HCT116 (cell line): ENCODE data around the gene TCEA2. TPM values are rescaled to one million over a fixed set of nuclear protein-coding genes. Genes with fewer than 3 reads are reported as not detected.

Experiments used
- ATAC-seq: fragments of 200-7000 bp; cut with Tn5 transposase; 2 replicates; pipeline ENCODE4 v1.9.1; 2020; ENCODE audit warnings: mild to moderate bottlenecking, moderate library complexity
- BruUV-seq: library from RNA; stranded (reverse); fragments of 400-500 nt; replicated peaks from 2 replicates; lab custom pipeline; 2021; lab: Mats Ljungman, UMichigan
- CTCF ChIA-PET: fragments of 300-600 bp; sonication (Branson Sonifier 250); formaldehyde crosslinking; loops from one replicate; lab custom pipeline; 2021; ENCODE audit warnings: antibody characterized with exemption; lab: Charles Lee
- POLR2A ChIA-PET: fragments of 300-600, 350-600 bp; sonication (Branson Sonifier 250); formaldehyde crosslinking; loops from one replicate; lab custom pipeline; 2021; ENCODE audit warnings: antibody characterized with exemption; lab: Charles Lee
- RAD21 ChIA-PET, 2 experiments: fragments of 300-600 bp; sonication (Branson Sonifier 250); formaldehyde crosslinking; loops; one replicate each; lab custom pipeline; 2023; ENCODE audit warnings: low total read pairs in 2 of 2; ENCODE audit not compliant: uncharacterized antibody in 2 of 2, unreplicated experiment in 2 of 2, low non-redundant PET in 1 of 2; lab: Charles Lee
- DNase-seq: peaks from one replicate; pipeline ENCODE4 v3.0.0-alpha.2; 2010; ENCODE audit warnings: low read depth, low spot score
- H2AFZ ChIP-seq: fragments of 200-600 bp; shearing (Covaris generic), sonication (generic); 2 replicates; pipeline ENCODE4 v1.6.1; 2017; ENCODE audit warnings: low read depth, mixed run types, mixed read lengths, antibody characterized with exemption, low read length; ENCODE audit not compliant: poor library complexity, severe bottlenecking
- H3K27ac ChIP-seq: 2 replicates; pipeline ENCODE4 v1.5.1; 2012; ENCODE audit warnings: low read depth, low read length
- H3K27me3 ChIP-seq: fragments of 200-600 bp; sonication (generic); 2 replicates; pipeline ENCODE4 v1.6.1; 2016; ENCODE audit warnings: mixed run types, low read length, mixed read lengths; ENCODE audit not compliant: insufficient read depth
- H3K36me3 ChIP-seq, 2 experiments: fragments of 200-500 bp in 1 of 2; fragments of 200-600 bp in 1 of 2; sonication (Bioruptor generic) in 1 of 2; sonication (generic) in 1 of 2; 2 replicates each; pipeline versions ENCODE4 v1.5.1 to v1.6.1; 2014 to 2016; ENCODE audit warnings: low read length in 2 of 2, inconsistent platforms in 1 of 2, mixed read lengths in 1 of 2, mixed run types in 1 of 2; ENCODE audit not compliant: insufficient read depth in 2 of 2, control insufficient read depth in 1 of 2
- H3K4me1 ChIP-seq, 2 experiments: fragments of 200-600 bp in 1 of 2; sonication (generic) in 1 of 2; 2 replicates each; pipeline versions ENCODE4 v1.5.1 to v1.6.1; 2012 to 2017; ENCODE audit warnings: low read length in 2 of 2, inconsistent platforms in 1 of 2, mild to moderate bottlenecking in 1 of 2, mixed read lengths in 1 of 2, mixed run types in 1 of 2, moderate library complexity in 1 of 2; ENCODE audit not compliant: insufficient read depth in 2 of 2, control insufficient read depth in 1 of 2
- H3K4me2 ChIP-seq: fragments of 200-600 bp; sonication (generic); 2 replicates; pipeline ENCODE4 v1.6.1; 2017; ENCODE audit warnings: mixed run types, low read length, mixed read lengths
- H3K4me3 ChIP-seq, 2 experiments: fragments of 200-600 bp in 1 of 2; sonication (generic) in 1 of 2; replicated peaks in 1 of 2; 2 replicates each; pipeline ENCODE4 v1.5.1; 2011 to 2016; ENCODE audit warnings: low read length in 2 of 2, control low read depth in 1 of 2, low read depth in 1 of 2, mild to moderate bottlenecking in 1 of 2, mixed read lengths in 1 of 2, mixed run types in 1 of 2
- H3K79me2 ChIP-seq: fragments of 200-600 bp; sonication (generic); 2 replicates; pipeline ENCODE4 v1.6.1; 2017; ENCODE audit warnings: mild to moderate bottlenecking, mixed run types, low read length, moderate library complexity, mixed read lengths; ENCODE audit not compliant: insufficient read depth
- H3K9ac ChIP-seq: fragments of 200-600 bp; sonication (generic); 2 replicates; pipeline ENCODE4 v1.6.1; 2016; ENCODE audit warnings: low read length, mixed read lengths
- H3K9me2 ChIP-seq: fragments of 200-600 bp; sonication (generic), shearing (Covaris generic); 2 replicates; pipeline ENCODE4 v1.6.1; 2017; ENCODE audit warnings: mixed run types, mild to moderate bottlenecking, moderate library complexity; ENCODE audit not compliant: insufficient read depth
- H3K9me3 ChIP-seq, 2 experiments: fragments of 200-500 bp in 1 of 2; fragments of 200-600 bp in 1 of 2; sonication (Bioruptor generic) in 1 of 2; sonication (generic) in 1 of 2; 2 replicates each; pipeline ENCODE4 v1.6.1; 2014 to 2017; ENCODE audit warnings: low read length in 2 of 2, mixed read lengths in 2 of 2, inconsistent platforms in 1 of 2, low read depth in 1 of 2, mild to moderate bottlenecking in 1 of 2, mixed run types in 1 of 2, moderate library complexity in 1 of 2; ENCODE audit not compliant: control insufficient read depth in 1 of 2, insufficient read depth in 1 of 2
- H4K20me1 ChIP-seq: fragments of 200-600 bp; sonication (generic), shearing (Covaris generic); 2 replicates; pipeline ENCODE4 v1.6.1; 2017; ENCODE audit warnings: mixed run types, mild to moderate bottlenecking, moderate library complexity; ENCODE audit not compliant: insufficient read depth
- EZH2phosphoT487 ChIP-seq: fragments of 200-600 bp; IDR thresholded peaks from 2 replicates; pipeline ENCODE4 v1.6.1; 2018; ENCODE audit warnings: antibody characterized with exemption, borderline replicate concordance
- JUND ChIP-seq: IDR thresholded peaks from 2 replicates; pipeline ENCODE4 v1.6.1; 2012
- MAX ChIP-seq: IDR thresholded peaks from 2 replicates; pipeline ENCODE4 v1.6.1; 2012
- intact Hi-C: fragments of 100-400 bp; cut with micrococcal nuclease; formaldehyde crosslinking; loops from 2 replicates; pipeline ENCODE4 v1.10.0; 2022
- total RNA-seq: library from RNA; stranded (reverse); gene quantifications from one replicate; pipeline ENCODE4 v1.2.1, GENCODE V29; 2021; ENCODE audit not compliant: unreplicated experiment
- TF ChIP-seq, protein P1 (sequence below), 3 experiments: fragments of 200-600 bp in 1 of 3; sonication (generic) in 1 of 3; IDR thresholded peaks in 2 of 3; conservative IDR thresholded peaks in 1 of 3; 2 replicates each; pipeline ENCODE4 v1.5.1; 2012 to 2017; ENCODE audit warnings: low read depth in 2 of 3, low read length in 2 of 3, antibody characterized with exemption in 1 of 3, borderline replicate concordance in 1 of 3, control low read depth in 1 of 3, mild to moderate bottlenecking in 1 of 3, mixed read lengths in 1 of 3, mixed run types in 1 of 3, moderate library complexity in 1 of 3; ENCODE audit not compliant: insufficient read depth in 1 of 3

The TCEA2 gene
- total RNA-seq, 1 experiment from 2014 or later = 29.7 TPM

- no peaks in the 10 kb centered on the region for H3K36me3 ChIP-seq
- peaks cover 12 to 42% of the 10 kb centered on the region in 2 experiments; a peak in 3 of 4 replicates for H3K4me1 ChIP-seq
- intact Hi-C loops = loop anchor here (2.0 to 10.0 kb wide), 2 partner anchors 77 to 353 kb away; partner anchors contain the start of genes ARFRP1, PRPF6 and ZGPAT
- BruUV-seq = no TSS peak
- no peaks in the 10 kb centered on the region for H3K9me2 ChIP-seq
- H3K9me3 ChIP-seq = no peaks in the 10 kb centered on the region
- ChIA-PET RAD21 (no interaction called here), POLR2A (no interaction called here), CTCF (interaction anchor here (1.0 to 1.4 kb wide), 3 partner anchors 19 to 520 kb away, joined by 5 to 9 read pairs (median 8); partner anchors contain the start of genes PRPF6 and PTK6)
- H4K20me1 ChIP-seq = no peaks in the 10 kb centered on the region
- no peaks in the 10 kb centered on the region for H3K79me2 ChIP-seq
- ATAC-seq = peak; percentile 87
- TF ChIP-seq, protein P1, sequence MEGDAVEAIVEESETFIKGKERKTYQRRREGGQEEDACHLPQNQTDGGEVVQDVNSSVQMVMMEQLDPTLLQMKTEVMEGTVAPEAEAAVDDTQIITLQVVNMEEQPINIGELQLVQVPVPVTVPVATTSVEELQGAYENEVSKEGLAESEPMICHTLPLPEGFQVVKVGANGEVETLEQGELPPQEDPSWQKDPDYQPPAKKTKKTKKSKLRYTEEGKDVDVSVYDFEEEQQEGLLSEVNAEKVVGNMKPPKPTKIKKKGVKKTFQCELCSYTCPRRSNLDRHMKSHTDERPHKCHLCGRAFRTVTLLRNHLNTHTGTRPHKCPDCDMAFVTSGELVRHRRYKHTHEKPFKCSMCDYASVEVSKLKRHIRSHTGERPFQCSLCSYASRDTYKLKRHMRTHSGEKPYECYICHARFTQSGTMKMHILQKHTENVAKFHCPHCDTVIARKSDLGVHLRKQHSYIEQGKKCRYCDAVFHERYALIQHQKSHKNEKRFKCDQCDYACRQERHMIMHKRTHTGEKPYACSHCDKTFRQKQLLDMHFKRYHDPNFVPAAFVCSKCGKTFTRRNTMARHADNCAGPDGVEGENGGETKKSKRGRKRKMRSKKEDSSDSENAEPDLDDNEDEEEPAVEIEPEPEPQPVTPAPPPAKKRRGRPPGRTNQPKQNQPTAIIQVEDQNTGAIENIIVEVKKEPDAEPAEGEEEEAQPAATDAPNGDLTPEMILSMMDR (IDR thresholded peaks at IDR 0.05 in 2 of 3, conservative IDR thresholded peaks at IDR 0.05 in 1 of 3; ENCODE audit: borderline replicate concordance in 1 of 3, insufficient read depth in 1 of 3, low read depth in 2 of 3, low read length in 2 of 3) = peak in 2 of 3 experiments; percentile 85 to 93; a peak in 4 of 6 replicates
- TF ChIP-seq JUND = no peak
- DNase-seq = no peak
- no peak overlapping the region for H3K4me3 ChIP-seq
- H2AFZ ChIP-seq = no peak overlapping the region
- H3K9ac ChIP-seq = no peak overlapping the region
- H3K4me2 ChIP-seq = peak overlapping the region; percentile 19; the same call in 1 of the 2 replicates
- H3K27me3 ChIP-seq = no peaks in the 10 kb centered on the region
- H3K27ac ChIP-seq = no peak overlapping the region; the same call in 1 of the 2 replicates
Measured at GRCh38 chr20:64057628-64058498, 5.1 kb upstream of the TCEA2 start.

- ChIA-PET CTCF (interaction anchor here (1.4 kb wide), 1 partner anchor 521 kb away, joined by 8 read pairs; the partner anchor contains the start of gene PTK6), RAD21 (no interaction called here), POLR2A (no interaction called here)
- intact Hi-C loops = loop anchor here (10.0 kb wide), 1 partner anchor 354 kb away; the partner anchor contains the start of genes ARFRP1 and ZGPAT
- H3K9me2 ChIP-seq = no peaks in the 10 kb centered on the region
- H2AFZ ChIP-seq = no peak overlapping the region
- BruUV-seq = no TSS peak
- no peaks in the 10 kb centered on the region for H3K36me3 ChIP-seq
- H3K4me1 ChIP-seq = peaks cover 12 to 45% of the 10 kb centered on the region in 2 experiments; a peak in 3 of 4 replicates
- H3K4me2 ChIP-seq = no peak overlapping the region
- H3K9me3 ChIP-seq = no peaks in the 10 kb centered on the region
- H3K27me3 ChIP-seq = no peaks in the 10 kb centered on the region
- H3K4me3 ChIP-seq = no peak overlapping the region
- TF ChIP-seq MAX = no peak
- TF ChIP-seq, protein P1 (IDR thresholded peaks at IDR 0.05 in 2 of 3, conservative IDR thresholded peaks at IDR 0.05 in 1 of 3; ENCODE audit: borderline replicate concordance in 1 of 3, insufficient read depth in 1 of 3, low read depth in 2 of 3, low read length in 2 of 3) = no peak
- TF ChIP-seq EZH2phosphoT487 = no peak
- DNase-seq (no peak), ATAC-seq (no peak)
- H3K79me2 ChIP-seq = no peaks in the 10 kb centered on the region
- H3K27ac ChIP-seq = no peak overlapping the region
- no peak overlapping the region for H3K9ac ChIP-seq
- no peaks in the 10 kb centered on the region for H4K20me1 ChIP-seq
Measured at GRCh38 chr20:64058536-64058935, 4.5 kb upstream of the TCEA2 start.
